GM12874 (cell line): ENCODE measurements around the gene ZFHX3.

Experiments used
- CTCF ChIP-seq: IDR thresholded peaks from 2 replicates; pipeline ENCODE4 v1.5.1; 2011; ENCODE audit warnings: low read depth, mild to moderate bottlenecking, control low read depth, low read length, moderate library complexity; ENCODE audit not compliant: insufficient read depth

Gene ZFHX3

GRCh38 chr16:72901000-72901627, 146.8 kb downstream of the ZFHX3 start:
- TF ChIP-seq CTCF = no peak

DNA sequence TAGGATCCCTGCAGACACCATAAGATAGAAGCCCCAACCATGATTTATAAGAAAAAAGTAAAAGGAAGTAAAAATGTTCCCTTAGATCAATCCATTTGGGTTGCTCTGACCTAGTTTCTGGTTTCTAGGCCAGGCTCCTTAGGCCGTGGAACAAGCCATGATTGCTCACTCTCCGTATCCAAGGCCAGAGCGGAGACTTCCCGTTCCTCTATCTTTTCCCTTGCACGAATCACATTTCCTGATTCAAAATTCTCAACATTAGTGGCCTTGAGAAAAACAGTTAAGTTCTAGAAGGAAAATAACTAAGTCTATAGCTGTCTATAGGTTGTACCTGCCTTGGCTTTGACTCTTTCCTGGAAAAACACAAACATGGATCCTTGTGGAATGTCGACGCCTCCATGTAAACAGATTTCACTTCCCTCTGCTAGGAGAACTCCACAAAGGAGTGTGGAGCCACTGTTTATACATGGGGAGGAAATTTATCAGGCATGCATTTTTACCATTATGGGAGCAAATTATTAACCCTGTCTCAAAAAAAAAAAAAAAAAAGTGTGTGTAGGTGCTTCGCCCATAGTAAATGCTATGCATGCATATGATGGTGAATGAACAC, 149.6 kb downstream of the ZFHX3 start:
- no peak for TF ChIP-seq CTCF

- TF ChIP-seq CTCF = no peak
Observed at GRCh38 chr16:72897707-72898106, 150.2 kb downstream of the ZFHX3 start.

GRCh38 chr16:72896485-72897118, 151.3 kb downstream of the ZFHX3 start:
- no peak for TF ChIP-seq CTCF

- no peak for TF ChIP-seq CTCF
Observed at GRCh38 chr16:72895951-72896350, 152.0 kb downstream of the ZFHX3 start.

GRCh38 chr16:72894293-72895151, 153.4 kb downstream of the ZFHX3 start:
- no peak for TF ChIP-seq CTCF
